Fibroblast of lung (primary cell): ENCODE data around the gene GDF10. TPM values are rescaled to one million over a fixed set of nuclear protein-coding genes. Genes with fewer than 3 reads are reported as not detected.

ENCODE experiments used
- DNase-seq, 2 donors: peaks; one replicate each; pipeline versions ENCODE4 v3.0.0 to v3.0.0-alpha.2; 2010; ENCODE audit warnings: low read depth in 2 of 2
- H2AFZ ChIP-seq: 2 replicates; pipeline ENCODE4 v1.5.1; 2012; ENCODE audit warnings: low read length, control low read depth, inconsistent platforms
- H3K27ac ChIP-seq: 2 replicates; pipeline ENCODE4 v1.5.1; 2011; ENCODE audit warnings: low read length, control low read depth; ENCODE audit not compliant: insufficient read depth
- H3K27me3 ChIP-seq: 2 replicates; pipeline ENCODE4 v1.5.1; 2011; ENCODE audit warnings: mild to moderate bottlenecking, low read length; ENCODE audit not compliant: control insufficient read depth, insufficient read depth
- H3K36me3 ChIP-seq: 2 replicates; pipeline ENCODE4 v1.5.1; 2011; ENCODE audit warnings: low read length; ENCODE audit not compliant: control insufficient read depth, insufficient read depth
- H3K4me1 ChIP-seq: 2 replicates; pipeline ENCODE4 v1.5.1; 2011; ENCODE audit warnings: low read length; ENCODE audit not compliant: control insufficient read depth, insufficient read depth; ENCODE audit errors: extremely low read depth
- H3K4me2 ChIP-seq: 2 replicates; pipeline ENCODE4 v1.5.1; 2011; ENCODE audit warnings: low read length, control low read depth; ENCODE audit not compliant: insufficient read depth; ENCODE audit errors: extremely low read depth
- H3K4me3 ChIP-seq, 4 experiments: fragments of 200-600 bp in 1 of 4; sonication (generic) in 1 of 4; replicated peaks in 1 of 4; 2 replicates each; pipeline ENCODE4 v1.5.1; 2011 to 2016; ENCODE audit warnings: low read length in 4 of 4, low read depth in 3 of 4, mild to moderate bottlenecking in 3 of 4, control low read depth in 2 of 4, inconsistent platforms in 1 of 4, mixed read lengths in 1 of 4; ENCODE audit not compliant: insufficient read depth in 1 of 4; ENCODE audit errors: control extremely low read depth in 1 of 4
- H3K79me2 ChIP-seq: 2 replicates; pipeline ENCODE4 v1.5.1; 2012; ENCODE audit warnings: mild to moderate bottlenecking, low read length, inconsistent platforms; ENCODE audit not compliant: control insufficient read depth, insufficient read depth
- H3K9ac ChIP-seq: 2 replicates; pipeline ENCODE4 v1.5.1; 2011; ENCODE audit warnings: mild to moderate bottlenecking, low read length, control low read depth; ENCODE audit not compliant: insufficient read depth
- H3K9me3 ChIP-seq: 2 replicates; pipeline ENCODE4 v1.5.1; 2012; ENCODE audit warnings: low read depth, low read length; ENCODE audit not compliant: control insufficient read depth, insufficient read depth
- H4K20me1 ChIP-seq: 2 replicates; pipeline ENCODE4 v1.5.1; 2011; ENCODE audit warnings: low read length; ENCODE audit not compliant: control insufficient read depth, insufficient read depth; ENCODE audit errors: extremely low read depth
- CTCF ChIP-seq, 2 donors: IDR thresholded peaks in 1 of 2; conservative IDR thresholded peaks in 1 of 2; 1 replicate in 1 of 2; 2 replicates in 1 of 2; pipeline ENCODE4 v1.5.1; 2011 to 2012; ENCODE audit warnings: low read length in 2 of 2, control low read depth in 1 of 2, inconsistent platforms in 1 of 2, low read depth in 1 of 2, mild to moderate bottlenecking in 1 of 2
- EZH2 ChIP-seq: IDR thresholded peaks from 2 replicates; pipeline ENCODE4 v1.5.1; 2012; ENCODE audit warnings: low read length, control low read depth, mild to moderate bottlenecking; ENCODE audit errors: missing control alignments
- polyA plus RNA-seq, 2 donors: library from polyadenylated mRNA; depleted of rRNA in 1 of 2; stranded (reverse) in 1 of 2; unstranded in 1 of 2; fragments of >200 nt; gene quantifications; 2 replicates each; pipeline ENCODE4 v1.2.1, GENCODE V29; 2011 to 2012; ENCODE audit warnings: missing spikeins in 1 of 2
- total RNA-seq: library from RNA; depleted of rRNA; stranded (reverse); fragments of >200 nt; gene quantifications from 2 replicates; pipeline ENCODE4 v1.2.1, GENCODE V29; 2014

GDF10 gene
- total and polyA plus RNA-seq, 2 donors (not counting 1 experiment from before 2014, with no cell fraction given), result 6.2 to 25.1 TPM

- Histone ChIP-seq H3K9ac (no peak overlapping the region), H3K9me3 (no peaks in the 10 kb centered on the region), H3K36me3 (no peaks in the 10 kb centered on the region), H4K20me1 (no peaks in the 10 kb centered on the region), H3K4me3 (no peak overlapping the region), H3K27ac (no peak overlapping the region), H3K4me1 (no peaks in the 10 kb centered on the region), H3K4me2 (no peak overlapping the region), H3K27me3 (no peaks in the 10 kb centered on the region), H3K79me2 (no peaks in the 10 kb centered on the region), H2AFZ (no peak overlapping the region)
- TF ChIP-seq EZH2, result no peak
- TF ChIP-seq CTCF (conservative IDR thresholded peaks at IDR 0.05 in 1 of 2, IDR thresholded peaks at IDR 0.05 in 1 of 2; ENCODE audit: low read depth in 1 of 2, low read length in 2 of 2), result no peak
- no peak for DNase-seq
Measured at GRCh38 chr10:47326927-47327330, 26.9 kb downstream of the GDF10 start.

- TF ChIP-seq EZH2 (no peak), CTCF (conservative IDR thresholded peaks at IDR 0.05 in 1 of 2, IDR thresholded peaks at IDR 0.05 in 1 of 2; ENCODE audit: low read depth in 1 of 2, low read length in 2 of 2) (no peak)
- Histone ChIP-seq H4K20me1 (no peaks in the 10 kb centered on the region), H3K9me3 (no peaks in the 10 kb centered on the region), H3K4me1 (no peaks in the 10 kb centered on the region), H3K27ac (no peak overlapping the region), H3K79me2 (no peaks in the 10 kb centered on the region), H3K4me3 (no peak overlapping the region), H3K9ac (no peak overlapping the region), H3K27me3 (peaks cover 3% of the 10 kb centered on the region), H2AFZ (no peak overlapping the region), H3K4me2 (no peak overlapping the region), H3K36me3 (no peaks in the 10 kb centered on the region)
- DNase-seq, result no peak
Measured at GRCh38 chr10:47329855-47330254, 29.9 kb downstream of the GDF10 start.

- no peak overlapping the region for H3K4me2 ChIP-seq
- no peaks in the 10 kb centered on the region for H3K9me3 ChIP-seq
- TF ChIP-seq CTCF (conservative IDR thresholded peaks at IDR 0.05 in 1 of 2, IDR thresholded peaks at IDR 0.05 in 1 of 2; ENCODE audit: low read depth in 1 of 2, low read length in 2 of 2), result no peak
- TF ChIP-seq EZH2, result no peak
- no peaks in the 10 kb centered on the region for H3K79me2 ChIP-seq
- DNase-seq, result no peak
- H3K9ac ChIP-seq, result no peak overlapping the region
- H3K36me3 ChIP-seq, result no peaks in the 10 kb centered on the region
- H3K27ac ChIP-seq, result no peak overlapping the region
- no peaks in the 10 kb centered on the region for H3K4me1 ChIP-seq
- no peak overlapping the region for H2AFZ ChIP-seq
- no peaks in the 10 kb centered on the region for H4K20me1 ChIP-seq
- H3K27me3 ChIP-seq, result peaks cover 3% of the 10 kb centered on the region
- H3K4me3 ChIP-seq, result no peak overlapping the region
Measured at GRCh38 chr10:47330366-47330765, 30.4 kb downstream of the GDF10 start.
